Panc1 (cell line): ENCODE results near the gene HMGN4.

Experiments
- POLR2AphosphoS5 ChIP-seq: IDR thresholded peaks from 2 replicates; pipeline ENCODE4 v1.6.1; 2012; ENCODE audit warnings: mild to moderate bottlenecking, low read depth, low read length, moderate library complexity
- TF ChIP-seq, protein P1 (sequence below): fragments of 450-650 bp; IDR thresholded peaks from 2 replicates; pipeline ENCODE4 v1.5.1; 2017; ENCODE audit warnings: mild to moderate bottlenecking
- TF ChIP-seq, protein P2 (sequence below), 2 experiments: IDR thresholded peaks; 2 replicates each; pipeline ENCODE4 v1.6.1; 2011 to 2012; ENCODE audit warnings: low read depth in 2 of 2, control low read depth in 1 of 2, low read length in 1 of 2, mild to moderate bottlenecking in 1 of 2, moderate library complexity in 1 of 2; ENCODE audit not compliant: insufficient read depth in 1 of 2

DNA sequence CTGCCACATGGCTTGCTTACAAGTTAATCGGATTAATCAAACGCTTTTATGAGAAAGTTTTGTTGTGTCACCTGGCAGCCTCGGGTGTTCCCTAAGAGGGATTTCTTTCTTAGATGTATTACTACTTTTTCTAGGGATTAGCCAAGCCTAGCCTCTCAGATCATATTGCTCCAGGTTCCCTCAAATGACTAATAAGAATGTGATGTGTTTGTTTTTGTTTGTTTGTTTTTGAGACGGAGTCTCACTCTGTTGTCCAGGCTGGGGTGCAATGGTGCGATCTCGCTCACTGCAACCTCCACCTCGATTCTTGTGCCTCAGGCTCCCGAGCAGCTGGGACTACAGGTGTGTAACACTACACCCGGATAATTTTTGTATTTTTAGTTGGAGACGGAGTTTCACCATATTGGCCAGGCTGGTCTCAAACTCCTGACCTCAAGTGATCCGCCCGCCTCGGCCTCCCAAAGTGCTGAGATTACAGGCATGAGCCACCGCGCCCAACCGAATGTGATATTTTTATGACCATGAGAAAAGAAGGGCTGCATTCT is 977 bp downstream of the HMGN4 start:
- TF ChIP-seq, protein P1, sequence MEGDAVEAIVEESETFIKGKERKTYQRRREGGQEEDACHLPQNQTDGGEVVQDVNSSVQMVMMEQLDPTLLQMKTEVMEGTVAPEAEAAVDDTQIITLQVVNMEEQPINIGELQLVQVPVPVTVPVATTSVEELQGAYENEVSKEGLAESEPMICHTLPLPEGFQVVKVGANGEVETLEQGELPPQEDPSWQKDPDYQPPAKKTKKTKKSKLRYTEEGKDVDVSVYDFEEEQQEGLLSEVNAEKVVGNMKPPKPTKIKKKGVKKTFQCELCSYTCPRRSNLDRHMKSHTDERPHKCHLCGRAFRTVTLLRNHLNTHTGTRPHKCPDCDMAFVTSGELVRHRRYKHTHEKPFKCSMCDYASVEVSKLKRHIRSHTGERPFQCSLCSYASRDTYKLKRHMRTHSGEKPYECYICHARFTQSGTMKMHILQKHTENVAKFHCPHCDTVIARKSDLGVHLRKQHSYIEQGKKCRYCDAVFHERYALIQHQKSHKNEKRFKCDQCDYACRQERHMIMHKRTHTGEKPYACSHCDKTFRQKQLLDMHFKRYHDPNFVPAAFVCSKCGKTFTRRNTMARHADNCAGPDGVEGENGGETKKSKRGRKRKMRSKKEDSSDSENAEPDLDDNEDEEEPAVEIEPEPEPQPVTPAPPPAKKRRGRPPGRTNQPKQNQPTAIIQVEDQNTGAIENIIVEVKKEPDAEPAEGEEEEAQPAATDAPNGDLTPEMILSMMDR = no peak
- no peak for TF ChIP-seq POLR2AphosphoS5
- TF ChIP-seq, protein P2, sequence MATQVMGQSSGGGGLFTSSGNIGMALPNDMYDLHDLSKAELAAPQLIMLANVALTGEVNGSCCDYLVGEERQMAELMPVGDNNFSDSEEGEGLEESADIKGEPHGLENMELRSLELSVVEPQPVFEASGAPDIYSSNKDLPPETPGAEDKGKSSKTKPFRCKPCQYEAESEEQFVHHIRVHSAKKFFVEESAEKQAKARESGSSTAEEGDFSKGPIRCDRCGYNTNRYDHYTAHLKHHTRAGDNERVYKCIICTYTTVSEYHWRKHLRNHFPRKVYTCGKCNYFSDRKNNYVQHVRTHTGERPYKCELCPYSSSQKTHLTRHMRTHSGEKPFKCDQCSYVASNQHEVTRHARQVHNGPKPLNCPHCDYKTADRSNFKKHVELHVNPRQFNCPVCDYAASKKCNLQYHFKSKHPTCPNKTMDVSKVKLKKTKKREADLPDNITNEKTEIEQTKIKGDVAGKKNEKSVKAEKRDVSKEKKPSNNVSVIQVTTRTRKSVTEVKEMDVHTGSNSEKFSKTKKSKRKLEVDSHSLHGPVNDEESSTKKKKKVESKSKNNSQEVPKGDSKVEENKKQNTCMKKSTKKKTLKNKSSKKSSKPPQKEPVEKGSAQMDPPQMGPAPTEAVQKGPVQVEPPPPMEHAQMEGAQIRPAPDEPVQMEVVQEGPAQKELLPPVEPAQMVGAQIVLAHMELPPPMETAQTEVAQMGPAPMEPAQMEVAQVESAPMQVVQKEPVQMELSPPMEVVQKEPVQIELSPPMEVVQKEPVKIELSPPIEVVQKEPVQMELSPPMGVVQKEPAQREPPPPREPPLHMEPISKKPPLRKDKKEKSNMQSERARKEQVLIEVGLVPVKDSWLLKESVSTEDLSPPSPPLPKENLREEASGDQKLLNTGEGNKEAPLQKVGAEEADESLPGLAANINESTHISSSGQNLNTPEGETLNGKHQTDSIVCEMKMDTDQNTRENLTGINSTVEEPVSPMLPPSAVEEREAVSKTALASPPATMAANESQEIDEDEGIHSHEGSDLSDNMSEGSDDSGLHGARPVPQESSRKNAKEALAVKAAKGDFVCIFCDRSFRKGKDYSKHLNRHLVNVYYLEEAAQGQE (IDR thresholded peaks at IDR 0.05; ENCODE audit: insufficient read depth in 1 of 2, low read depth in 2 of 2, low read length in 1 of 2) = no peak
